Measurements from ENCODE around the gene GRWD1.

The GRWD1 gene

GRCh38 chr19:48428670-48429069, 17.1 kb upstream of the GRWD1 start:
- DNase-seq, result no peak

- no peak for DNase-seq
These were observed 12.4 kb upstream of the GRWD1 start for GRCh38 chr19:48433337-48433736.

DNA sequence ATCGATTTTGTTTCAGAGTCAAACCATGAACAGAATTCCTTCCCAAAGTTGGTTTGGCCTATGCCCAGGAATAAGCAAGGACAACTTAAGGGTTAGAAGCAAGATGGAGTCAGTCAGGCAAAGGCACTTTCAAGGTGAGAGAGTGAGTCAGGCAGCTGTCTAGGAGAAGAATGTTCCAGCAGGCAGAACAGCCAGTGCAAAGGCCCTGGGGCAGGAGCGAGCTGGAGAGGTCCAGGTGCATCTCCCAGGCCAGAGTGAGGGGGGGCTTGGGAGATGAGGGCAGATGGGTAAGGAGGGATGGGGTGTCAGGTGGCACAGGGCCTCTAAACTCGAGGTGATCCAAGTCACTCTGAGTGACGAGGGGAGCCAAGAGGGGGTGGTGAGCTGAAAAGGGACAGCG, 9.2 kb upstream of the GRWD1 start:
- no peak for DNase-seq

- DNase-seq, result no peak
These were observed 4.3 kb upstream of the GRWD1 start for GRCh38 chr19:48441360-48442050.

DNA sequence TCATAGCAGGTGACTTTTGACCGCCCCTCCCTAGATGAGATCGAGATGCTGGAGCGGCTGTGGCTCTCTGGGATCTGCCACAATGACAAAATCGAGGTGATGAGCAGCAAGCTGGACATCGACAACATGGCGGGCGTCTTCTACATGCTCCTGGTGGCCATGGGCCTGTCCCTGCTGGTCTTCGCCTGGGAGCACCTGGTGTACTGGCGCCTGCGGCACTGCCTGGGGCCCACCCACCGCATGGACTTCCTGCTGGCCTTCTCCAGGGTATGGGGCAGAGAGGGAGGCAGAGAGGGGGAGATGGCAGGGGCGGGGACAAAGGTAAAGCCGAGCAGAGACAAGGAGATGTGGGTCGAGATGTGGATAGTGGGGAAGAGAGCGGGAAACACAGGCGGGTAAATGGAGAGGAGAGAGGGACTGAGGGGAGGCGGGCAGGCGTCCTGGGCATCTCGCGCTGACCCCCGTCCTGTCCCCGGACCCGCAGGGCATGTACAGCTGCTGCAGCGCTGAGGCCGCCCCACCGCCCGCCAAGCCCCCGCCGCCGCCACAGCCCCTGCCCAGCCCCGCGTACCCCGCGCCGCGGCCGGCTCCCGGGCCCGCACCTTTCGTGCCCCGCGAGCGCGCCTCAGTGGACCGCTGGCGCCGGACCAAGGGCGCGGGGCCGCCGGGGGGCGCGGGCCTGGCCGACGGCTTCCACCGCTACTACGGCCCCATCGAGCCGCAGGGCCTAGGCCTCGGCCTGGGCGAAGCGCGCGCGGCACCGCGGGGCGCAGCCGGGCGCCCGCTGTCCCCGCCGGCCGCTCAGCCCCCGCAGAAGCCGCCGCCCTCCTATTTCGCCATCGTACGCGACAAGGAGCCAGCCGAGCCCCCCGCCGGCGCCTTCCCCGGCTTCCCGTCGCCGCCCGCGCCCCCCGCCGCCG, 3.4 kb upstream of the GRWD1 start:
- DNase-seq, result no peak

DNA sequence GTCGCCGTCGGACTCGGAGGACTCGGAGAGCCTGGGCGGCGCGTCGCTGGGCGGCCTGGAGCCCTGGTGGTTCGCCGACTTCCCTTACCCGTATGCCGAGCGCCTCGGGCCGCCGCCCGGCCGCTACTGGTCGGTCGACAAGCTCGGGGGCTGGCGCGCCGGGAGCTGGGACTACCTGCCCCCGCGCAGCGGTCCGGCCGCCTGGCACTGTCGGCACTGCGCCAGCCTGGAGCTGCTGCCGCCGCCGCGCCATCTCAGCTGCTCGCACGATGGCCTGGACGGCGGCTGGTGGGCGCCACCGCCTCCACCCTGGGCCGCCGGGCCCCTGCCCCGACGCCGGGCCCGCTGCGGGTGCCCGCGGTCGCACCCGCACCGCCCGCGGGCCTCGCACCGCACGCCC, 2.5 kb upstream of the GRWD1 start:
- no peak for DNase-seq

DNA sequence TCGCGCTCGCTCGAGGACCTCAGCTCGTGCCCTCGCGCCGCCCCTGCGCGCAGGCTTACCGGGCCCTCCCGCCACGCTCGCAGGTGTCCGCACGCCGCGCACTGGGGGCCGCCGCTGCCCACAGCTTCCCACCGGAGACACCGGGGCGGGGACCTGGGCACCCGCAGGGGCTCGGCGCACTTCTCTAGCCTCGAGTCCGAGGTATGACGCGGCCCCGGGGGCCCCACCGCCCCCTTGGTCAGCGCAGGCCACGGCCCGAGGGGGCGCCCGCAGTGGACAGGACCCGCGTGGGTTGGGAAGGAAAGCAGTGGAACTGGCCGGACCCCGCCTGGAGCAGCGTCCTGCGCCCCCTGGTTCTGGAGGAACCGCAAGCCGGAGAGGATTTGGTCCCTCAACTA, 2.1 kb upstream of the GRWD1 start:
- no peak for DNase-seq

DNA sequence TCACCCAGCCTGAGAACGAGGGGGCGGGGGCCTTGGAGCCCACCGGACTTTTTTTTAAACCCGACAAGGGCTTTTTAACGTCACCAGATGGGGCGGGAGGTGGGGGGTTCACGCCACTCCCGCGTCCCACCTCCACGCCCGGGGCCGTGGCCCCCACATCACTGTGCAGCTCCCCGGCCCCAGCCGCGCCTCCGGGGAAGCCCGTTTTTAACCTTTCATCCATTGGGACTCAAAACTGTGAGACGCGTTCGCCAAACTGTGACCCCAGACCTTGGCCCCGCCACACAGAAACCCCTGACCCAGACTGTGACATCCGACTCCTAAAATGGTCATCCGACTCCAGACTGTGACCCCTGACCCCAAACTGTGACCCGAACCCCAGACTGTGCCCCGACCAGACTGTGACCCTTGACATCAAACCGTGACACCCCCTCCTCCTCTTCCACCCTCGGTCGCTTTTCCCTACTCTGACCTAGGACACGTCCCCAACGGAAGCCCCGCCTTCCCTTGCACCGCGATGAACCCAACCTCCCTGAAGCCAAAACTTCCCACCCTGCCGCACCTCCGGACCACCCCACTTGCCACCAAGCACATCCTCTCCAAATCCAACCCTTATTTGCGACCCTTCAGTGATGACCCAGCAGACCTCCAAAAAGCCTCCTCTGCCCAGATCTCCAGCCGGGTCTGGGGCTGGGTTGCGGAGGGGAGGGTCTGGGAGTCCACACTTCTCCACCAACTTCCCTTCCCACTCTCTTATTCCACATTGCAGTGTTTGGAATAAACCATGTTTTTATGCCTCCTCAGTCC, 1.5 kb upstream of the GRWD1 start:
- no peak for DNase-seq

- no peak for DNase-seq
These were observed 915 bp upstream of the GRWD1 start for GRCh38 chr19:48444936-48445200.

DNA sequence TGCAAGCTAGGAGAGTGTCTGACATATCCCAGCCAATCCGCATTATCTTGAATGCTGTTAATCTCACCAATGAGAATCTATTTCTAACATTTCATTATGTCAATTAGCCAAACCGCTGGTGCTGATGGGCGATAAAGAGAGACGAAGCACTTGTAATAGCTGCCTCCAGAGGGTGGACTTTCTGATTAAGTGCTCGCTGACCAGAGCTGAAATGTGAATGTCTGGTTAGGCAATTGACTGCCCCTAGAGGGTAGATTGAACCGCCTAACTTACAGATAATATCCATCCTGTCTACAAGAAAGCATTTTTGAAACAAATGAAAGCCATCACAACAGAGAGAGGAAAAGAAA, 552 bp upstream of the GRWD1 start:
- DNase-seq, result peak; percentile 79 to 91

- no peak for DNase-seq
These were observed 796 bp downstream of the GRWD1 start for GRCh38 chr19:48446579-48446978.

- DNase-seq, result no peak
These were observed 2.8 kb downstream of the GRWD1 start for GRCh38 chr19:48448563-48448962.

DNA sequence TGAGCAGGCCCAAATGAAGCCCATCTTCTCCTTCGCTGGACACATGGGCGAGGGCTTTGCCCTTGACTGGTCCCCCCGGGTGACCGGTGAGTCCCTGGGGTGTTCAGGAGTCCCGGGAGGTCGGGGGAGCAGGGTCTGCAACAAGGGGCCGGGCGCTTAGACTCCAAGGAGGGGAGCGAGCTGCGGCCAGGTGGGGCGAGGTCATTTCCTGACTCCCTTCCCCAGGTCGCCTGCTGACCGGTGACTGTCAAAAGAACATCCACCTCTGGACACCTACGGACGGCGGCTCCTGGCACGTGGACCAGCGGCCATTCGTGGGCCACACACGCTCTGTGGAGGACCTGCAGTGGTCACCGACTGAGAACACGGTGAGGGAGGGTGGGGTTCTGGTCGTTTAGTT, 4.7 kb downstream of the GRWD1 start:
- DNase-seq, result no peak

- no peak for DNase-seq
These were observed 5.1 kb downstream of the GRWD1 start for GRCh38 chr19:48450863-48451262.

- no peak for DNase-seq
These were observed 5.8 kb downstream of the GRWD1 start for GRCh38 chr19:48451624-48452023.

DNA sequence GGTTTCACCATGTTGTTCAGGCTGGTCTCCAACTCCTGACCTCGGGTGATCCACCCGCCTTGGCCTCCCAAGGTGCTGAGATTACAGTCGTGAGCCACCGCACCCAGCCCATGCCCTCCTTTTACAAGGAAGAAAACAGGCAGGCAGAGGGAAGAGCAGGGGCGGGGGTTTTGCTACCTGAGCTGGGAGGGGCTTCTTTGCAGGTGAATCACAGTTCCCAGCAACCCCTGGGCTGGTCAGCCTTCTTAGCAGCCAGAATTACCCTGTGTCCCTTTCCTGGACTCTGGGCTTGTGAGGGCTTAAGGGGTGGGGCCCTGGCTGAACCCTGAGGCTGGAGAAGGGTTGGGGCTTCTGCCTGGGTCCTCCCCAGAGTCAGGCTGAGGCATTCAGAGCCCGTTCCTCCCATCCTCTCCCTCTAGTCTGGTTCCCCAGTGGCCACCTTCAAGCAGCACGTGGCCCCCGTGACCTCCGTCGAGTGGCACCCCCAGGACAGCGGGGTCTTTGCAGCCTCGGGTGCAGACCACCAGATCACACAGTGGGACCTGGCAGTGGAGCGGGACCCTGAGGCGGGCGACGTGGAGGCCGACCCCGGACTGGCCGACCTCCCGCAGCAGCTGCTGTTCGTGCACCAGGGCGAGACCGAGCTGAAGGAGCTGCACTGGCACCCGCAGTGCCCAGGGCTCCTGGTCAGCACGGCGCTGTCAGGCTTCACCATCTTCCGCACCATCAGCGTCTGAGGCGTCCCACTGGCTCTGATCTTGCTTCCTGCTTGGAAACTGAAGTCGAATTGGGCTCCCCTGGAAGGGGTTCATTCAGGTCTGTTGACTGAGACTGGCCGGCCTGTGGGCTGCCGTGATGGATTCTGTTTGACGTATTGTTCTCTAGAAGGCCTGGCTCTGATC, 6.8 kb downstream of the GRWD1 start:
- DNase-seq, result no peak

DNA sequence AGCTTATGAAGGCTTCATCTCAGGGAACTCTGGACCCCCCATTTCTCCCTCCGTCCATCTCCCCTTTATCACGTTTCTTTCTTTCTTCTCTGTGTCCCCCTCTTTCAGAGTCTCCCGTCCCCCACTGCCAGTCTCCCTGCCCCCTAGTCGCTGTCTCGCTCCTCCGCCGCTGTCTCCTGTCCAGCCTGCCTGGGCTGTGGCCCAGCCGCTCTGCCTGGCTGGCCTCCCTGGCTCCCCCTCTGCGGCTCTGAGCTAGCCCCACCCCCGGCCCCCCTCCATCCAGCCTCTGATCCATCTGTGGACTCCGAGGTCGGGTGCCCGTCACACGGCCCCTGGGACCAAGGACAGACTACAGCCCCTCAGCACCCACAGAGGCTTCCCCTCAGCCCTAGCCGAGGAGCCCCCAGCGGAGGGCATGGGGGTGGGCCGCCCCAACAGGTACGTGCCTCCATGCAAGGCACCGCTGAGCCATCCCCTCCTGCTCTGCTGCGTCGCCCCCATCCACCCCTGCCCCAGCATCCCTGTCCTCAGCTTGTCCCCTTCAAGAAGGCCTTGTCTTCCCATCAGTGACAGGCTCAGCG, 8.5 kb downstream of the GRWD1 start:
- DNase-seq, result no peak

DNA sequence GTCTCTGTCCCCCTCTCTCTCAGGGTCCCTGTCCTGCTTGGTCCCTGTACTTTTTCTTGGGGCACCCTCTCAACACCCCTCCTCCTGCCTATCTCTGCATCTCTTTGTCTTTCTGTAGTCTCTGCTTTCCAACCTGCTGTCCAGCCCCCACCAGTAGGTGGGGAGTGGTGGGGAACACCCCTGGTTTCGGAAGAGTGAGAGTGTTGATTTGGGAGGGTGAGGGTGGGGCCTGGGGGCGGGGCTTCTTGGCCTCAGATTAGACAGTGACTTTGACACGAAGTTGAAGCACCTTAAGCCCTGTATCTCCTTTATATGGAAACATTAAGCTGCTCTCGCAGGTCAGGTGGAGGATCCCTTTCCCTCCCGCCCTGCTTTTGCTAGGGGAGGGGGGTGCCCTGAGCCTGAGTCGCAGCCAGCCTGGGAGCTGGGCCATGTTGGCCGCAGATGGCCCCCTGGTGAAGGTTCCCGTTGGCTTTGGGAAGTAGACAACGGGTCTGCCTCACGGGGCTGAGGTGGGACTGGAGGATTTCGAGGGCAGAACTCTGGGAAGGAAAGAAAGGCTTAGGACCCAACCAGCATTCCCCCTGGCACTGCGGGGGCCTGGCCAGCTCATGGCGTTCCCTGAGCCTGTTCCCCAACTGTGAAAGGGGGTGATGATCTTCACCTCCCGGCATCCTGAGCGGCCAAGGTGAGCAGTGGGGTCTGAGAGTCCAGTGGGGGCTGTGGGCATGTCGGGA, 9.6 kb downstream of the GRWD1 start, which contains the start of gene KCNJ14:
TSS of gene KCNJ14 (plus strand) at position 404 of the 737 bp plus-strand sequence. CDS start 6,151 bp downstream, outside the sequence.
- DNase-seq, result no peak

GRCh38 chr19:48455908-48456562, 10.3 kb downstream of the GRWD1 start:
- DNase-seq, result no peak

DNA sequence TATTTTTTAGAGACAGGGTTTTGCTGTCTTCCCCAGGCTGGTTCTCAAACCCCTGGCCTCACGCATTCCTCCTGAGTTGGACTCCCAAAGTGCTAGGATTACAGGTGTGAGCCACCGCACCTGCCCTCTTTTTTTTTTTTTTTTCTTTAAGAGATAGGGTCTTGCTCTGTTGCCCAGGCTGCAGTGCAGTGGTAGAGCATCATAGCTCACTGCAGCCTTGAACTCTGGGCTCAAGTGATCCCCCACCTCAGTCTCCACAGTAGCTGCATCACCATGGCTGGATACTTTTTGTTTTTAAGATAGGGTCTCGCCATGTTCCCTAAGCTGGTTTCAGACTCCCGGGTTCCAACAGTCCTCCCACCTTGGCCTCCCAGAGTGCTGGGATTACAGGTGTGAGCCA, 11.1 kb downstream of the GRWD1 start:
- no peak for DNase-seq

DNA sequence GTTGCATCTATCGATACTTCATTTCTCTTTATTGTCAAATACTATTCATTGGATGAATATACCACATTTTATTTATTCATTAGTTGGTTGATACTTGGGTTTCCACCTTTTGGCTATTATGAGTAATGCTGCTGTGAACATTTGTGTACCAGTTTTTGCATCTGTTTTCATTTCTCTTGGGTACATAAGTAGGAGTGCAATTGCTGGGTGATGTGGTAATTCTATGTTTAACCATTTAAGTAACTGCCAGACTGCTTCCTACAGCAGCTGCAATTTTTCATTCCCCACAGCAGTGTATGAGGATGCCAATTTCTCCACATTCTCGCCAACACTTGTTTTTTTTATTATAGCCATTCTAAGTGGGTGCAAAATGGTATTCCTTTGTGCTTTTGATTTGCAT, 12.2 kb downstream of the GRWD1 start:
- DNase-seq, result no peak

Data from NCI-H524 (cell line).